Measurements from ENCODE around the gene COX8A. TPM values are rescaled to one million over a fixed set of nuclear protein-coding genes. Genes with fewer than 3 reads are reported as not detected.

Gene COX8A
- total RNA-seq, 1 experiment from 2014 or later: 587 TPM

DNA sequence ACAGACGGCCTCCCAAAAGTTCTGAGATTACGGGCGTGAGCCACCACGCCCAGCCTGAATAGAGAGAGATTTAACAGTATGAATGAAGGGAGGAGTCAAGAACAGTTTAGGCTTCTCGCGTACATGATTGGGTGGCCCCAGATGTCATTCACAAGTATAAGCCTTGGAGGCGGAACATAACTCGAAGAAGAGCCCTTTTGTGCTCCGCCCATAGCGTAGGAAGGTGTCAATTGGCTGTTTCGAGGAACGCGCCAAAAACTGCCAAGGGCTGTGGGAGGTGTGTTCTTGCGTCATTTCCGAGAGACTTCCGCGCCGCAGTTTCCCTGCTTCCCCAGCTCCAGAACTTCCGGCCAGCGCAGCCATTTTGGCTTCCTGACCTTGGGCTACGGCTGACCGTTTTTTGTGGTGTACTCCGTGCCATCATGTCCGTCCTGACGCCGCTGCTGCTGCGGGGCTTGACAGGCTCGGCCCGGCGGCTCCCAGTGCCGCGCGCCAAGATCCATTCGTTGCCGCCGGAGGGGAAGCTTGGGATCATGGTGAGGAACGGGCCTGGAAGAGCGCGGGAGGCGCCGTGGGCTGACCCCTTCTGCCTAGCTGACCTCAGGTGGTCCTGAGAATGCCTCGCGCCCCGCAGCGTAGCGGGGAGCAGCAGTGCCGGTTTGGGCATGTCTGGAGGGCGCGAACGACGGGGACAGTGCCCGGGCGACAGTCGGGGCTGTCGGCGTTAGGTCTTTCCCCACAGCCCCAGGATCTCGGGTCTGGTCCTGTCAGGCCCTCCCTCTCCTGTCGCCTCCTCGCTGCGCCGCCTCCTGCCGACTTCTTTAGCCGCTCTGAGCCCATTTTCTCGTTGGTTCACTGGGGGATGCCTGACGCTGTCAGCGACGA lies at the start of gene COX8A (continued):
- peak; percentile 91 for TF ChIP-seq FOXP1 (CRISPR knock-in tag; IDR thresholded peaks at IDR 0.05; ENCODE audit: borderline replicate concordance)
- TF ChIP-seq, protein P1, sequence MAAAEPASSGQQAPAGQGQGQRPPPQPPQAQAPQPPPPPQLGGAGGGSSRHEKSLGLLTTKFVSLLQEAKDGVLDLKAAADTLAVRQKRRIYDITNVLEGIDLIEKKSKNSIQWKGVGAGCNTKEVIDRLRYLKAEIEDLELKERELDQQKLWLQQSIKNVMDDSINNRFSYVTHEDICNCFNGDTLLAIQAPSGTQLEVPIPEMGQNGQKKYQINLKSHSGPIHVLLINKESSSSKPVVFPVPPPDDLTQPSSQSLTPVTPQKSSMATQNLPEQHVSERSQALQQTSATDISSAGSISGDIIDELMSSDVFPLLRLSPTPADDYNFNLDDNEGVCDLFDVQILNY (CRISPR knock-in tag; IDR thresholded peaks at IDR 0.05): peak; percentile 78
- TF ChIP-seq ZNF121 (CRISPR knock-in tag; IDR thresholded peaks at IDR 0.05): peak; percentile 86
- TF ChIP-seq, protein P2, sequence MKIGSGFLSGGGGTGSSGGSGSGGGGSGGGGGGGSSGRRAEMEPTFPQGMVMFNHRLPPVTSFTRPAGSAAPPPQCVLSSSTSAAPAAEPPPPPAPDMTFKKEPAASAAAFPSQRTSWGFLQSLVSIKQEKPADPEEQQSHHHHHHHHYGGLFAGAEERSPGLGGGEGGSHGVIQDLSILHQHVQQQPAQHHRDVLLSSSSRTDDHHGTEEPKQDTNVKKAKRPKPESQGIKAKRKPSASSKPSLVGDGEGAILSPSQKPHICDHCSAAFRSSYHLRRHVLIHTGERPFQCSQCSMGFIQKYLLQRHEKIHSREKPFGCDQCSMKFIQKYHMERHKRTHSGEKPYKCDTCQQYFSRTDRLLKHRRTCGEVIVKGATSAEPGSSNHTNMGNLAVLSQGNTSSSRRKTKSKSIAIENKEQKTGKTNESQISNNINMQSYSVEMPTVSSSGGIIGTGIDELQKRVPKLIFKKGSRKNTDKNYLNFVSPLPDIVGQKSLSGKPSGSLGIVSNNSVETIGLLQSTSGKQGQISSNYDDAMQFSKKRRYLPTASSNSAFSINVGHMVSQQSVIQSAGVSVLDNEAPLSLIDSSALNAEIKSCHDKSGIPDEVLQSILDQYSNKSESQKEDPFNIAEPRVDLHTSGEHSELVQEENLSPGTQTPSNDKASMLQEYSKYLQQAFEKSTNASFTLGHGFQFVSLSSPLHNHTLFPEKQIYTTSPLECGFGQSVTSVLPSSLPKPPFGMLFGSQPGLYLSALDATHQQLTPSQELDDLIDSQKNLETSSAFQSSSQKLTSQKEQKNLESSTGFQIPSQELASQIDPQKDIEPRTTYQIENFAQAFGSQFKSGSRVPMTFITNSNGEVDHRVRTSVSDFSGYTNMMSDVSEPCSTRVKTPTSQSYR (CRISPR knock-in tag; IDR thresholded peaks at IDR 0.05): 0 out of 2 replicates have a peak, but pooled peaks have one; percentile 40
- TF ChIP-seq ESRRA (CRISPR knock-in tag; IDR thresholded peaks at IDR 0.05; ENCODE audit: borderline replicate concordance): peak; percentile 50; the same call in 1 of the 2 replicates
- 0 out of 2 replicates have a peak, but pooled peaks have one; percentile 58 for TF ChIP-seq ATF1 (CRISPR knock-in tag; IDR thresholded peaks at IDR 0.05)
- TF ChIP-seq HMGA2 (CRISPR knock-in tag; IDR thresholded peaks at IDR 0.05): no peak
- TF ChIP-seq, protein P3, sequence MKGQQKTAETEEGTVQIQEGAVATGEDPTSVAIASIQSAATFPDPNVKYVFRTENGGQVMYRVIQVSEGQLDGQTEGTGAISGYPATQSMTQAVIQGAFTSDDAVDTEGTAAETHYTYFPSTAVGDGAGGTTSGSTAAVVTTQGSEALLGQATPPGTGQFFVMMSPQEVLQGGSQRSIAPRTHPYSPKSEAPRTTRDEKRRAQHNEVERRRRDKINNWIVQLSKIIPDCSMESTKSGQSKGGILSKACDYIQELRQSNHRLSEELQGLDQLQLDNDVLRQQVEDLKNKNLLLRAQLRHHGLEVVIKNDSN (CRISPR knock-in tag; IDR thresholded peaks at IDR 0.05): no peak
- no peak for TF ChIP-seq PRRX2 (CRISPR knock-in tag; IDR thresholded peaks at IDR 0.05)
- TF ChIP-seq, protein P4, sequence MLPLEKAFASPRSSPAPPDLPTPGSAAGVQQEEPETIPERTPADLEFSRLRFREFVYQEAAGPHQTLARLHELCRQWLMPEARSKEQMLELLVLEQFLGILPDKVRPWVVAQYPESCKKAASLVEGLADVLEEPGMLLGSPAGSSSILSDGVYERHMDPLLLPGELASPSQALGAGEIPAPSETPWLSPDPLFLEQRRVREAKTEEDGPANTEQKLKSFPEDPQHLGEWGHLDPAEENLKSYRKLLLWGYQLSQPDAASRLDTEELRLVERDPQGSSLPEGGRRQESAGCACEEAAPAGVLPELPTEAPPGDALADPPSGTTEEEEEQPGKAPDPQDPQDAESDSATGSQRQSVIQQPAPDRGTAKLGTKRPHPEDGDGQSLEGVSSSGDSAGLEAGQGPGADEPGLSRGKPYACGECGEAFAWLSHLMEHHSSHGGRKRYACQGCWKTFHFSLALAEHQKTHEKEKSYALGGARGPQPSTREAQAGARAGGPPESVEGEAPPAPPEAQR (CRISPR knock-in tag; IDR thresholded peaks at IDR 0.05): no peak
- TF ChIP-seq, protein P5, sequence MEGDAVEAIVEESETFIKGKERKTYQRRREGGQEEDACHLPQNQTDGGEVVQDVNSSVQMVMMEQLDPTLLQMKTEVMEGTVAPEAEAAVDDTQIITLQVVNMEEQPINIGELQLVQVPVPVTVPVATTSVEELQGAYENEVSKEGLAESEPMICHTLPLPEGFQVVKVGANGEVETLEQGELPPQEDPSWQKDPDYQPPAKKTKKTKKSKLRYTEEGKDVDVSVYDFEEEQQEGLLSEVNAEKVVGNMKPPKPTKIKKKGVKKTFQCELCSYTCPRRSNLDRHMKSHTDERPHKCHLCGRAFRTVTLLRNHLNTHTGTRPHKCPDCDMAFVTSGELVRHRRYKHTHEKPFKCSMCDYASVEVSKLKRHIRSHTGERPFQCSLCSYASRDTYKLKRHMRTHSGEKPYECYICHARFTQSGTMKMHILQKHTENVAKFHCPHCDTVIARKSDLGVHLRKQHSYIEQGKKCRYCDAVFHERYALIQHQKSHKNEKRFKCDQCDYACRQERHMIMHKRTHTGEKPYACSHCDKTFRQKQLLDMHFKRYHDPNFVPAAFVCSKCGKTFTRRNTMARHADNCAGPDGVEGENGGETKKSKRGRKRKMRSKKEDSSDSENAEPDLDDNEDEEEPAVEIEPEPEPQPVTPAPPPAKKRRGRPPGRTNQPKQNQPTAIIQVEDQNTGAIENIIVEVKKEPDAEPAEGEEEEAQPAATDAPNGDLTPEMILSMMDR (IDR thresholded peaks at IDR 0.05): no peak
- TF ChIP-seq, protein P6, sequence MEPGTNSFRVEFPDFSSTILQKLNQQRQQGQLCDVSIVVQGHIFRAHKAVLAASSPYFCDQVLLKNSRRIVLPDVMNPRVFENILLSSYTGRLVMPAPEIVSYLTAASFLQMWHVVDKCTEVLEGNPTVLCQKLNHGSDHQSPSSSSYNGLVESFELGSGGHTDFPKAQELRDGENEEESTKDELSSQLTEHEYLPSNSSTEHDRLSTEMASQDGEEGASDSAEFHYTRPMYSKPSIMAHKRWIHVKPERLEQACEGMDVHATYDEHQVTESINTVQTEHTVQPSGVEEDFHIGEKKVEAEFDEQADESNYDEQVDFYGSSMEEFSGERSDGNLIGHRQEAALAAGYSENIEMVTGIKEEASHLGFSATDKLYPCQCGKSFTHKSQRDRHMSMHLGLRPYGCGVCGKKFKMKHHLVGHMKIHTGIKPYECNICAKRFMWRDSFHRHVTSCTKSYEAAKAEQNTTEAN (CRISPR knock-in tag; IDR thresholded peaks at IDR 0.05): 0 out of 2 replicates have a peak, but pooled peaks have one; percentile 42
- TF ChIP-seq MXD4 (CRISPR knock-in tag; IDR thresholded peaks at IDR 0.05; ENCODE audit: borderline replicate concordance): no peak
- no peak for TF ChIP-seq RORB (CRISPR knock-in tag; IDR thresholded peaks at IDR 0.05)
- no peak for TF ChIP-seq TEAD4 (CRISPR knock-in tag; IDR thresholded peaks at IDR 0.05)
- peak; percentile 93 for TF ChIP-seq CREM (CRISPR knock-in tag; IDR thresholded peaks at IDR 0.05)
- TF ChIP-seq, protein P7, sequence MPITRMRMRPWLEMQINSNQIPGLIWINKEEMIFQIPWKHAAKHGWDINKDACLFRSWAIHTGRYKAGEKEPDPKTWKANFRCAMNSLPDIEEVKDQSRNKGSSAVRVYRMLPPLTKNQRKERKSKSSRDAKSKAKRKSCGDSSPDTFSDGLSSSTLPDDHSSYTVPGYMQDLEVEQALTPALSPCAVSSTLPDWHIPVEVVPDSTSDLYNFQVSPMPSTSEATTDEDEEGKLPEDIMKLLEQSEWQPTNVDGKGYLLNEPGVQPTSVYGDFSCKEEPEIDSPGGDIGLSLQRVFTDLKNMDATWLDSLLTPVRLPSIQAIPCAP (CRISPR knock-in tag; IDR thresholded peaks at IDR 0.05): no peak
- TF ChIP-seq, protein P8, sequence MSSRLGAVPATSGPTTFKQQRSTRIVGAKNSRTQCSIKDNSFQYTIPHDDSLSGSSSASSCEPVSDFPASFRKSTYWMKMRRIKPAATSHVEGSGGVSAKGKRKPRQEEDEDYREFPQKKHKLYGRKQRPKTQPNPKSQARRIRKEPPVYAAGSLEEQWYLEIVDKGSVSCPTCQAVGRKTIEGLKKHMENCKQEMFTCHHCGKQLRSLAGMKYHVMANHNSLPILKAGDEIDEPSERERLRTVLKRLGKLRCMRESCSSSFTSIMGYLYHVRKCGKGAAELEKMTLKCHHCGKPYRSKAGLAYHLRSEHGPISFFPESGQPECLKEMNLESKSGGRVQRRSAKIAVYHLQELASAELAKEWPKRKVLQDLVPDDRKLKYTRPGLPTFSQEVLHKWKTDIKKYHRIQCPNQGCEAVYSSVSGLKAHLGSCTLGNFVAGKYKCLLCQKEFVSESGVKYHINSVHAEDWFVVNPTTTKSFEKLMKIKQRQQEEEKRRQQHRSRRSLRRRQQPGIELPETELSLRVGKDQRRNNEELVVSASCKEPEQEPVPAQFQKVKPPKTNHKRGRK (CRISPR knock-in tag; IDR thresholded peaks at IDR 0.05; ENCODE audit: borderline replicate concordance): no peak
- peak; percentile 88; the same call in 1 of the 2 replicates for TF ChIP-seq ETV6 (CRISPR knock-in tag; IDR thresholded peaks at IDR 0.05)
- TF ChIP-seq GABPB1 (CRISPR knock-in tag; IDR thresholded peaks at IDR 0.05): peak; percentile 93
- TF ChIP-seq FOXJ3 (CRISPR knock-in tag; IDR thresholded peaks at IDR 0.05; ENCODE audit: borderline replicate concordance): no peak
- TF ChIP-seq MYBL2 (CRISPR knock-in tag; IDR thresholded peaks at IDR 0.05): peak; percentile 96
- no peak for TF ChIP-seq IRF2 (CRISPR knock-in tag; IDR thresholded peaks at IDR 0.05; ENCODE audit: borderline replicate concordance, low read depth)
- TF ChIP-seq, protein P9, sequence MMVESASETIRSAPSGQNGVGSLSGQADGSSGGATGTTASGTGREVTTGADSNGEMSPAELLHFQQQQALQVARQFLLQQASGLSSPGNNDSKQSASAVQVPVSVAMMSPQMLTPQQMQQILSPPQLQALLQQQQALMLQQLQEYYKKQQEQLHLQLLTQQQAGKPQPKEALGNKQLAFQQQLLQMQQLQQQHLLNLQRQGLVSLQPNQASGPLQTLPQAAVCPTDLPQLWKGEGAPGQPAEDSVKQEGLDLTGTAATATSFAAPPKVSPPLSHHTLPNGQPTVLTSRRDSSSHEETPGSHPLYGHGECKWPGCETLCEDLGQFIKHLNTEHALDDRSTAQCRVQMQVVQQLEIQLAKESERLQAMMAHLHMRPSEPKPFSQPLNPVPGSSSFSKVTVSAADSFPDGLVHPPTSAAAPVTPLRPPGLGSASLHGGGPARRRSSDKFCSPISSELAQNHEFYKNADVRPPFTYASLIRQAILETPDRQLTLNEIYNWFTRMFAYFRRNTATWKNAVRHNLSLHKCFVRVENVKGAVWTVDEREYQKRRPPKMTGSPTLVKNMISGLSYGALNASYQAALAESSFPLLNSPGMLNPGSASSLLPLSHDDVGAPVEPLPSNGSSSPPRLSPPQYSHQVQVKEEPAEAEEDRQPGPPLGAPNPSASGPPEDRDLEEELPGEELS (CRISPR knock-in tag; IDR thresholded peaks at IDR 0.05): peak; percentile 78
- TF ChIP-seq NR3C1 (CRISPR knock-in tag; conservative IDR thresholded peaks at IDR 0.05; ENCODE audit: low read depth): no peak
